Tibial nerve (tissue), 4 donors: Measurements from ENCODE around the gene LRP8. TPM values are rescaled to one million over a fixed set of nuclear protein-coding genes. Genes with fewer than 3 reads are reported as not detected.

Experiments
- DNase-seq, 2 donors: peaks; one replicate each; pipeline ENCODE4 v3.0.0-alpha.2; 2019; ENCODE audit warnings: low spot score in 2 of 2
- H3K27ac ChIP-seq, 4 donors: fragments of 200-600 bp; sonication (generic) in 3 of 4; one replicate each; pipeline ENCODE4 v1.5.1; 2017 to 2019; ENCODE audit warnings: mild to moderate bottlenecking in 1 of 4
- H3K27me3 ChIP-seq, 2 donors: fragments of 200-600 bp; sonication (generic) in 1 of 2; one replicate each; pipeline versions ENCODE4 v1.5.1 to v1.6.0; 2017 to 2019
- H3K36me3 ChIP-seq, 3 donors: fragments of 200-600 bp; sonication (generic); one replicate each; pipeline ENCODE4 v1.5.1; 2018 to 2019
- H3K4me1 ChIP-seq, 4 donors: fragments of 200-600 bp; sonication (generic) in 3 of 4; one replicate each; pipeline ENCODE4 v1.5.1; 2017 to 2019
- H3K4me3 ChIP-seq, 4 donors: fragments of 200-600 bp; sonication (generic) in 3 of 4; one replicate each; pipeline ENCODE4 v1.5.1; 2017 to 2019; ENCODE audit warnings: mild to moderate bottlenecking in 1 of 4, moderate library complexity in 1 of 4
- H3K9me3 ChIP-seq, 4 donors: fragments of 200-600 bp; sonication (generic) in 3 of 4; one replicate each; pipeline ENCODE4 v1.5.1; 2017 to 2019
- CTCF ChIP-seq, 5 experiments: fragments of 200-600 bp in 3 of 5; fragments of 450-650 bp in 2 of 5; sonication (generic) in 3 of 5; IDR thresholded peaks; one replicate each; pipeline ENCODE4 v1.5.1; 2016 to 2019; ENCODE audit warnings: antibody characterized with exemption in 5 of 5, mild to moderate bottlenecking in 3 of 5, moderate library complexity in 2 of 5
- EP300 ChIP-seq, 2 donors: sonication (generic); formaldehyde crosslinking; IDR thresholded peaks; one replicate each; pipeline ENCODE4 v1.6.1; 2017; ENCODE audit warnings: antibody characterized with exemption in 2 of 2, mild to moderate bottlenecking in 1 of 2
- POLR2A ChIP-seq, 2 donors: fragments of 450-650 bp; IDR thresholded peaks; one replicate each; pipeline ENCODE4 v1.6.1; 2017; ENCODE audit warnings: antibody characterized with exemption in 2 of 2, mild to moderate bottlenecking in 2 of 2, moderate library complexity in 2 of 2
- WGBS, 2 donors: methylation state at CpG; one replicate each; pipeline ENCODE4 v1.1.5; 2018; 5-methylcytosine and 5-hydroxymethylcytosine counted together
- total RNA-seq, 4 donors: library from RNA; depleted of rRNA; stranded (reverse); fragments of >200 nt; gene quantifications; one replicate each; pipeline ENCODE4 v1.1.0, GENCODE V29; 2016

LRP8 gene
- total RNA-seq, 4 donors from 2014 or later = 2.2 to 15.0 (median 2.5) TPM

- Histone ChIP-seq H3K4me1 (peaks cover 0 to 28% (median 18%) of the 10 kb centered on the region in 4 donors), H3K27ac (peak overlapping the region in 3 of 4 donors; percentile 32 to 73 (median 54)), H3K27me3 (no peaks in the 10 kb centered on the region), H3K9me3 (no peaks in the 10 kb centered on the region), H3K36me3 (no peaks in the 10 kb centered on the region), H3K4me3 (peak overlapping the region; percentile 72 to 90 (median 76))
- TF ChIP-seq CTCF (IDR thresholded peaks at IDR 0.05) = no peak
- no peak for TF ChIP-seq POLR2A (IDR thresholded peaks at IDR 0.05)
- no peak for TF ChIP-seq EP300 (IDR thresholded peaks at IDR 0.05)
- DNase-seq = no peak
- WGBS, 2 donors = 25 to 26% methylated on average over 26 of the region's 26 CpGs
Measured at GRCh38 chr1:53325326-53326087, 2.4 kb downstream of the LRP8 start.

DNA sequence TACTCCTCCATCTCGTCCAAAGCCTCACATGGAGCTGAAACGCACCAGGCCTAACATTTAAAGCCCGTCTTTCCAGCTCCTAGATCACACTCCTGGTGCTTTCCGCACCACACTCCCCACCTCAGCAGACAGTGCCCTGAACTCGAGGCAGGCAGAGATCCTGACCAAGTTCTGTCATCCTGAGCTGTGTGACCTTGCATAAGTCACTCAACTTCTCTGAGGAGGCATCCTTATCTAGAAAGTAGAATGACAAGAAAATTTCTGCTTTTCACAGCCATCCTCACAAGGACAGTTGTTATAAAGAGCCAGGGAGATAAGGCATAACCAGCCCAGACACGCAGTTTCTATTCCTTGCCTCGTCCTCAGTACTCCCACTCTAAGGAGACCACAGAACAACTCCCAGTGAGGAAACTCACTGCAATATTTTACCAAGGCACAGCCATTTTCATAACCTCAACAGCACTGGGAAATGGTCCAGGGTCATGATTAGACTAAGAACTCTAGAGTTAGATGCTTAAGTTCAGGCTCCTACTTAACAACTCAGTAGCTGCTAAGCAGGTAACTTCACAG, 3.1 kb downstream of the LRP8 start:
- no peak overlapping the region for H3K27ac ChIP-seq
- H3K27me3 ChIP-seq = no peaks in the 10 kb centered on the region
- no peaks in the 10 kb centered on the region for H3K36me3 ChIP-seq
- no peak for DNase-seq
- H3K4me1 ChIP-seq = peaks cover 0 to 28% (median 18%) of the 10 kb centered on the region in 4 donors
- no peaks in the 10 kb centered on the region for H3K9me3 ChIP-seq
- no peak overlapping the region for H3K4me3 ChIP-seq
- TF ChIP-seq EP300 (IDR thresholded peaks at IDR 0.05) (no peak), POLR2A (IDR thresholded peaks at IDR 0.05) (no peak), CTCF (IDR thresholded peaks at IDR 0.05) (no peak)
- WGBS, 2 donors = 94 to 95% methylated on average over 7 of the region's 7 CpGs

DNA sequence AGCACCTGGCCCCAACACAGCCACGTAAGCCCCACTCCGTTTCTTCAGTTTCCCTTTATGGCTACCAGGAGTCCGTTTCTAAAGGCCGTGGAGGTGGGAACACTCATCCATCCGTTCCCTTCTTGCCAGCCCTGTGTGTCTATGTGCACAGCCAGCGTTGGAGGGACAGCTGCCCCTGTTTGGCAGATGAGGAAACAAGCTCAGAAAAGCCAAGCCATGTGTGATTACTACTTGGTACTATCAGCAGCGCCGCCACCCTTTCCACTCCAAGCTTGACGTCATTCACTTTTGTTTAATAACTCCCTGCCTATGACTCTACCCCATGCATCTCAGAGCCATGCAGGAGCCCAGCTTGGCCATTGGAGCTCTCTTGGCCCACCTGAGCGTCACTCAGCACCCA, 3.5 kb downstream of the LRP8 start:
- no peak for DNase-seq
- TF ChIP-seq CTCF (IDR thresholded peaks at IDR 0.05) (no peak), POLR2A (IDR thresholded peaks at IDR 0.05) (no peak), EP300 (IDR thresholded peaks at IDR 0.05) (no peak)
- WGBS, 2 donors = 85 to 93% methylated on average over 10 of the region's 10 CpGs
- H3K9me3 ChIP-seq = no peaks in the 10 kb centered on the region
- H3K27ac ChIP-seq = no peak overlapping the region
- H3K36me3 ChIP-seq = no peaks in the 10 kb centered on the region
- no peak overlapping the region for H3K4me3 ChIP-seq
- H3K4me1 ChIP-seq = peaks cover 0 to 28% (median 18%) of the 10 kb centered on the region in 4 donors
- no peaks in the 10 kb centered on the region for H3K27me3 ChIP-seq

GRCh38 chr1:53323316-53323715, 4.6 kb downstream of the LRP8 start:
- H3K27me3 ChIP-seq = no peaks in the 10 kb centered on the region
- 89 to 94% methylated on average over 10 to 11 of the region's 11 CpGs for WGBS, 2 donors
- H3K36me3 ChIP-seq = no peaks in the 10 kb centered on the region
- TF ChIP-seq EP300 (IDR thresholded peaks at IDR 0.05) (no peak), CTCF (IDR thresholded peaks at IDR 0.05) (no peak), POLR2A (IDR thresholded peaks at IDR 0.05) (no peak)
- H3K27ac ChIP-seq = no peak overlapping the region
- peaks cover 0 to 26% (median 16%) of the 10 kb centered on the region in 4 donors for H3K4me1 ChIP-seq
- H3K9me3 ChIP-seq = no peaks in the 10 kb centered on the region
- DNase-seq = no peak
- H3K4me3 ChIP-seq = no peak overlapping the region
